Colon (tissue), 2 donors: ENCODE results near the gene TGFB2.

ENCODE experiments used
- FAIRE-seq: peaks from 2 replicates; lab custom pipeline; 2012; peaks lifted over from hg19 to GRCh38; lab: Jason Lieb, UNC
- donor health status: control.
- donor health status: control.

Gene TGFB2

DNA sequence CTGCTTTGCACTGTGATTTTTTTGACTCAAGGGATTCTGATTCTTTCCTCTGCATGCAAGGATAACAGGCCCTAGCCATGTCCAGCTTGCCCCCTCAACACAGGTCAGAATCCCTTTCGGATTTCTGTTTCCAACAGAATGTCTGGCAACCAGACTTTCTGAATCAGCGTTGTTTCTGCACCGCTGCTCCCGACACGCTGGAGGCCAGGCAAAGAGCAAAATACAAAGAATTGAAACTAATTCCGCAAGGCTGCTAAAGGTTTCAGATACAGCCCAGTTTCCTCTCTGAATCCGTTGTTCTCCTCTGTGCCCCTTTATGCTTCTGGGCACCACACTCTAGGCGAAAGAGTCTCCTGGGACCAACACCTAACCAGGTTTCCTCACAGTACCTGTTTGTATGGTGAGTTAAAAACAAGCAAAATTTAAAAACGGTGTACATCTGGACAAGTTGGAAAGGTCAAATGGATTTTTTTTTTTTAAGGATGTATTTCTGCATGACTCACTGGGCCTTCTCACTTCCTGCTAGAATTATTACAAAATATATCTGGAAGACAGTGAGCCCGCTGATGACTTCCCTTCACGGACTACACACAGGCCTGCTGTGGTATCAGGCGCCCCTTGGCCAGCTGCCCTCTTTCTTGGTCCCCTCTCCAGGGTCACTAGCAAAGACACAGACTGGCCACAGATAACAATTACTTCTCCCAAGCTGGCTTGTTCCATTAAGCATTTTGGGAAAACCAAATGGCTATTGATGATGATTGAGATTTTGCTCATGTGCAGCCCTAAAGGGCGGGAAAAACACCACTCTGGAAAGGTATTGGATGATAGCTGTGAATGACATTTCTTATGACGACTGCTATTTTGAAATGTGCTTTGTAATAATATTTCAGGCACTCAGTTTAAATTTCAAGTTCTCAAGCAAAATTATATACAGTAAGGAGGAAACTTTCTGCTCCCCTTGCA, 118.3 kb downstream of the TGFB2 start:
- no peak for FAIRE-seq

DNA sequence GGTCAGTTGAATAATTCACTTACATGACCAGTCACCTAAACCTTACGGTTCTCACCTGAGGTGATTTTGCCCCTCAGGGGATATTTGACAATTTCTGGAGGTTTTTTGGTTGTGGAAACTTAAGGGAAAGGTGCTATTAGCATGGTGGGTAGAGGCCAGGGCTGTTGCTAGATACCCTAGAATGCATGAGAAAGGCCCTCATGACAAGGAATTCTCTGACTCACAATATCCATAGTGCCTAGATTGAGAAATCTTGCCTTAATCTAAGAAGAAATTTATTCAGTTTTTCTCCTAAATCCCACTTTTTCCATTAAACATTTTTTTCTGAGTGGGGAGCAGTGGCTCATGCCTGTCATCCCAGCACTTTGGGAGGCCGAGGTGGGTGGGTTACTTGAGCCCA, 119.7 kb downstream of the TGFB2 start:
- FAIRE-seq = no peak

DNA sequence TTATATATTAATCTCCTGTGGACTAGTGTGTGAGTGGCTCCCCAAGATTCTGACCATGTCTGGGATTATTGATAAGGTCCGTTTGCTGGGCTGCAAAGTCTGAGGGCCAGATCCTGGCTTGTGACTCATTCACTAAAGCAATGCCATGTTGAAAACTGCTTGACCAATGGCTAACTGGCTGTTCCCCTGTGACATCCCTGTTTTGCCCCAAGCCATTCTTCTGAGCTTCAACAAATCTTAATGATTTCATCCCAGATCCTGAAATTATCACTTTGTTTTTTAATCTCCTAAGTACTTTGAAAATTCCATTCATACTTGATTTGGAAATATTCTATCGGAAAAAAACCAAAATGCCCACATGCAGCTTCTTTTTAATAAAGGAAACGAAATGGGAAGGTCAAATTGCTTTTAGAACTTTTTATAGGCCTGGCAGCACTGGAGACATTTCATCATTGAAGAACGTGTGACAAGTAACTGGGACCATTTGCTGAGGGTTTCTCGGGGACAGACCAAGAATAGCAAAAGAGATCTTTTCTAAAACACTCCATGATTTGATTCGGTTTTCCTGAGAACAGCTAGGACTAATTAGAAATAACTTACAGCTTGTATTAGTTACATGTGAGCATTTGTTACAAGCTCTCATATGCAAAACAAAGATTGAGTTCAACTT, 121.3 kb downstream of the TGFB2 start:
- FAIRE-seq = no peak

DNA sequence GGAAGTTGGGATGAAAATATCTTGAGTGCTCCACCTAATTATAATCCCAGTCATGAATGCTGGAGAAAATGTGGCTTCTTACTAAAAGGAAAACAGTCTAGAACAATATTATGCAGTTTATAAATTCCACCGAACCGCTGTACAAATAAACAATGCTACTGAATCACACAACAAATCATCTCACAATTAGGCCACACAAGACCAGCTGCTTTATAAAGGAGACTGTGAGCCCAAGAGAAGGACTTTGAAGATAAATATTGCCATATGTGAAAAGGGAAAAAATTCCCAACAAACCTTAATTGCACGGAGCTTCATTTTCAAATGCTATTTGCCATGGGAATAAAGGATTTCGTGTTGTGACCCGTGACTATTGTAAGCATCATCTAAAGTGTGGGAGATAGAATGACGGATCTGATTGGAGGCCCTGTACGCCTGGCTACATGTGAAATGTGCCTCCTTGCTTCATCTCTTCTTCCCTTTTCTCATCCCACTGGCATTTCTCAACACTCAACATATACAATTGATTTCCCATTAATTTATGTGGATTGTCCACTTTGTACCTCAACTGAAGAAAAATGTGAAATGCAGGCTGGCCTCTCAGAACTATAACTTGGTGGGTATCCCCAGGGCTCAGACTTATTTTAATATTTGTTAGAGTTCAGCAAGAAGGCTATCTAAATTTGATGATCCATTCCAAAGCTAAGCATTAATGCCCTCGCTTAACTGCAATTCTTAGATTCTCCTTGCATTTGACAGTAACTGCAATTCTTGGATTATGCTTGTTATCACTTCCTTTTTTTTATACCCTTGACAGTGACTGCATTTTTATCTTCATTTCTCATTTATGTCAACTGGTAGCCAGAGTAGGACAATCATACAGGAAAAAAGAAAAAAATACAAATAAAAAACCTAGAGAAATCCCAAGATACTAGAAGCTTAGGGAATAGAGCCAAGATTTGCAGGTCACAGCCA, 122.3 kb downstream of the TGFB2 start:
- FAIRE-seq = no peak

DNA sequence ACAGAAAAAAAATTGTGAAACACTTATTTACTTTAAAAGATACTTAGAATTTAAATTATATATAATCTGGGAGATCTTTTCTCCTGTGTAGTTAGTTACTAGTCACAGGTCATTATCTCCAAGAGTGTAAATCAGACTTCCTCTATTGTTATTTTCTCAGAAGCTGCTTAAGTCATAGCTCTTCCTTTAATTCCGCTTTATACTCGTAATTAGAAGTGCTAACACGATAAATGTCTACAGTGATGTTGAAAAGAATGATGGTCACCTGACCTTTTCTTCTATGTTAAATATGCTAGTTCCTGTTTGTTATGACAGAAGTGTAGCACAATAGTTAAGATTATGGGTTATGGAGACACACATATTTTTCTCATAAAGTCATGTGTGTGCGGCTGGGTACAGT, 123.6 kb downstream of the TGFB2 start:
- no peak for FAIRE-seq

DNA sequence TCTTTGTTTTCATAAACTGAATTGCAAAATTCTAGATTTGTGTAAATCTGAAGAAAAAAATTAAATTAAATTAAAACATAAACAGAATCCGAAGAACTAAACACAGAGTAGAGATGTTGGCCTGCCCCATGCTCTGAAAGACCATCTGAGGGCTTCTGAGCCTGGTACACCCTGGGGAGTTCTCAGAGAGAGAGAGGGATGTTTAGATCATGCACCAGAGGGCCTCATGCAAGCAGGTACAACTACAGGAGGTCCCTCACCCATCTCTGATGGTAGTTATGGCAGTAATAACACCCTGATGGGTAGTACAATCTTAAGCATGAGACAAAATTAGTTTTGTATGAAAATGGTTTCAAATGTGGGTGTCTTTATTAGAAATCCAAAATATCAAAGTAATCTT, 127.7 kb downstream of the TGFB2 start:
- no peak for FAIRE-seq

DNA sequence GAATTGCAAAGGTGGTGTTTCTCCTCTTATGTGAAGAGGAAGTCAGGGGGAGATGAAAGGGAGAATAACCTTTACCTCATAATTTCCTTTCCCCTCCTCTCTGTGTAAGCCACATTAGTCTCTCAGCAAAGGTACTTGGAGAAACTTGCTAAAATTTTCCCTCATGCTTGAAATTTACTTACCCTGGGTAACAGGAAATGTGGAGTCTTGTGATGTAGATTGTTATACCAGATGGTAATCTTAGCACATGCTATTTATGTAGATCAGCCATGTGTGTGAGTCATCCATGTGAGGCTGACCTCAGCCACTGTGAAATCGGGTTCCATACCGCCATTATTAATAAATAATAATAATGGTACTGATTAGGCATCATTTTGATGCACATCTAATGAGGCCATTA, 128.4 kb downstream of the TGFB2 start:
- FAIRE-seq = no peak

DNA sequence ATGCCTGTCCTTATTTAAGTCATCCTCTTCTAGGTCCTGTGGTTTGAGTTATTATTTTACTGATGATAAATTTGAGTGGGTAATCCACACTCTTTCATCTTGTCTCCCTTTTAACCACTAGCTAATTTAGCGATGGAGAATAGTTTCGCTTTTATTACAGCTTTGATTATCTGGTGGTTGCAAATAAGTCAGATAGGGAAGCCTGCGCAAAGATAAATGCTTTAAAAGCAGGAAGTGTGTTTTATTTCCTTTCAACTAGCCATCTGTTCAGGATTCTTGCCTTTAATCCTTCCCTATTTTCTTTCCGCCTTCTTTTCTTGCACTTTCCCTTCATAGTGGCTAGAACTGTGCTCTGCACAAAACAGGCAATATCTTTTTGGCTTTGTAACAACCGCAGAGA, 129.0 kb downstream of the TGFB2 start:
- FAIRE-seq = no peak

DNA sequence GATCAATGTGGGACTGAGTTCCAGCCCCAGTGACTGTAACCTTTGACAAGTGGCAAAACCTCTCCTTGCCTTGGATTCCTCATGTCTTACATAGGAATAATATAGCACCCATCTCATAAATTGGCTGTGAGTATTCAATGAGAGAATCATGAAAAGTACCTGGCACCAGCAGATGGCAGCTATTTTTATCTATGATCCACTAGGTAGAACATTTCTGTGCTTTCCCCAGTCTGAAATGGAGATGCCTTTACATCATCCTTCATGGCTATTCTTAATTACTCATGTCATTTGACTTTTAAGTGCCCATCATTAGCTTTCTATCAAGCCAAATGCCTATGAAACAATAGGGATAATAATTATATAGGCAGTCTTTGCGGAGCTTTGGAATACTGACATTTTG, 130.1 kb downstream of the TGFB2 start:
- no peak for FAIRE-seq

DNA sequence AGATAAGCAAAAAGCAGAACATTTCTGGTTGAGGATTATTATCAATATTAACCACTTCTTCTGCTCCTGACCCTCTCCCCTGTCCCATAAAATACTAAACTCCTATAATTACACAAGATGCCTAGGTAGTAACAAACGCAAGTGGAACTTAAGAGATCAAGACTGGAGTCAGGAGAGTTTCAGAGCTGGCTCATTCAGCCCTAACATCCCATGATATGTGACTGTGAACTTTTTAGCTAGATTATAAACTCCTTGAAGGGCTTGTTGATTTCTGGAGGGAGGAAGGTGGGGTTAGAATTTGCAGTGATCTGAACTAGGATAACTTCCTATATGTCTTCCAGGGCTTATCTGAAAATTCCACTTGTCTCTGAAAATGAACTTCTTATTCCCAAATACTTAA, 130.6 kb downstream of the TGFB2 start:
- FAIRE-seq = no peak

DNA sequence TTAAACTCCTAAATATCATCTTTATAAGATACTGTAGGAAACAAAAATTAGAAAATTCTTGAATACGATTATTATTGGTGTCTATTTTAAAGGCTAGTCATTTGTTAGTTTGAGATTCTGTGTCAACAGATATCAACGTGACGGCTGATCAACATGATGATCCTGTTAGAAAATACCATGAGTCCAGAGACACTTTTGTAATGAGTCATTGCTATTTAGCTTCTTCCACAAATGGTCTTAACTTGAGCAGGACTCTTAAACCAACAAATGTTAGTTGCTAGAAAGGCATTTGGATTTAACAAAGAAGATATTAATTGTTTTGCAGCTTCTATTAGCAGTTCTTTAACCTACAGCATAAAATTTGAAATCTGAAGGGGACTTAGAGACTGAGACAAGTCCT, 131.2 kb downstream of the TGFB2 start:
- no peak for FAIRE-seq

DNA sequence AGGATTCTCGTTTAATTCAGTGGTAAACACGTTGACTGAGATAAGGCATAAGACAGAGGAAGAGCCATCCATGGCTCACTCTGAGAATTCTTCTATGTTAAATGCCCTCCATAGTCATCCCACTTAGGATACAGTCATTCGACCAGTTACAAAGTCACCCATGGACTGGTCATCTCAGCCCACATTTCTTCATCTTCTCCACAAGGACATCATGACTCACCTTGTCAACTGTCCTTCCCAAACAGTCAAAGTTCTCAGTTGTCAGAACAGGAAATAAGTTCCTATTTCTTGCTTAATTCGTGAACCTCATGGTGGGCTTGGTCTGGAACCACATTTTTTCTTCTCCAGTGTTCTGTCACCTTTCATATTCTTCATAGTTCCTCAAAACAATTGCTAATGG, 133.2 kb downstream of the TGFB2 start:
- FAIRE-seq = no peak

DNA sequence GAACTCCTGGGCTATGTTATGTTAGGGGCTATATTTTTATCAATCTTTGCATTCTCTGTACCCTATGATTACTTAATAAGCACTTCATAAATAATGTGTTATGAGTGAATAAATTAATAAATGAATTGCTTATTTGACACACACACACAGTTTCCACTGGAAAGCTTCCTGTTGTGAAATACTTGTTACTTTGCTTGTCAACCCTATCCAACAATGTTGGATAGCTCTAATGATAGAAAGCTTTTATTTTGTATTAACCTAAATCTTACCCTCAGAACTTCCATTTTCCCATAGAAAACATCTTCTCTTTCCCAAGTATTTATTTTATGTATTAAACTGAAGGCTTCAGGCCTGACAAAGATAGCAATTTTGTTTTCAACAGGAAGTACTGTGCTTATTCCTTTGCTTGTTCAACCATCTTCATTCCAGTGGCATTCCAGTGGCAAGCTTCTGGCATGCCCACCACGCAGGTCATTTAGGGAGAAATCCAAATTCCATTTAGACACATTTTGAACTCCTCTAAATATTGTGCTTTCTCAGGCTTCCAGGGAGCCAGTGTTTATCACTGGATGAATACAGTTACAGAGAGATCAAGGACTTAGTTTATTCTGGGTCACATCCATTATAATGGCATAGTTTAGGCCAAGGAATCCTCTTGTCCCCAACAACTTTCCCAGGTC, 134.4 kb downstream of the TGFB2 start:
- FAIRE-seq = no peak

DNA sequence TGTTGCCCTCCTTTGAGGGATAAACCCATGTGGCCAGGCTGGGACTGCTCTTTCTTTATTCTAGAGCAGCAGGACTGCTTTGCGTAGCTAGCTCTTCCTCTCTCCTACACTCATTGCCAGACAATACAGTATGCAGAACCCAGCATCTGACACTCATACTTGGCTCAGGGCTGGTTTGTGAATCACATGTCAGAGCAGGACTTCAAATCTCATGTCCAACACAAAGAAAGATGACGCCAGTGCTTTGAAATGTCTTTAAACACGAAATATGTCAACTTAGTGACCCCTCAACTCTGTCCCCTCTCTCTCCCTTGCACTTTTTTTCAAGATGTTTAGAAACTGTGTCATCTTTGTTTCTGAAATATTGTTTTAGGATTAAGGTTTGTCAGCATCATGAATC, 135.0 kb downstream of the TGFB2 start:
- no peak for FAIRE-seq

DNA sequence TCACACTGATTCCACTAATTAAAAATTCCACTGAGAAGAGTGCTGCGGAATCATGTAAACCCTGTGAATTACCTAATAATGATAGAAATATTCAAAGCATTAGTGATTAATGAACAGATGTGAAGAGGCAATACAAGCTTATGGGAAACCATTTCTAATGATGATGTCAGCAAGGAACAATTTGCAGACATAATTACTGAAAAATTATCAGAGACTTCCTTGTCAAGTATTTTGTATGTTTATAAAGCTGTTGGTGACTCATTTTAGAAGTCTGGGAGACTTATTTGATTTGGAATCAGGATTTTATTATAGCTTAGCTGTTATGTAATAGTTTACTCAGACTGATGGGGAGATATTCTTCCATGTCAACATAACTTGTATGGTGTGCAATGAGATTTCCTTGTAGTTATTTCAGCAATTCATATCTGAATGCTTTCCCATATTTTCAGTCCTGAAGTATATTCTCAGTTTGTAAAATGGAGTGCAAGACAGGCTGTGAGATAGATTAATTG, 135.5 kb downstream of the TGFB2 start:
- FAIRE-seq = no peak

DNA sequence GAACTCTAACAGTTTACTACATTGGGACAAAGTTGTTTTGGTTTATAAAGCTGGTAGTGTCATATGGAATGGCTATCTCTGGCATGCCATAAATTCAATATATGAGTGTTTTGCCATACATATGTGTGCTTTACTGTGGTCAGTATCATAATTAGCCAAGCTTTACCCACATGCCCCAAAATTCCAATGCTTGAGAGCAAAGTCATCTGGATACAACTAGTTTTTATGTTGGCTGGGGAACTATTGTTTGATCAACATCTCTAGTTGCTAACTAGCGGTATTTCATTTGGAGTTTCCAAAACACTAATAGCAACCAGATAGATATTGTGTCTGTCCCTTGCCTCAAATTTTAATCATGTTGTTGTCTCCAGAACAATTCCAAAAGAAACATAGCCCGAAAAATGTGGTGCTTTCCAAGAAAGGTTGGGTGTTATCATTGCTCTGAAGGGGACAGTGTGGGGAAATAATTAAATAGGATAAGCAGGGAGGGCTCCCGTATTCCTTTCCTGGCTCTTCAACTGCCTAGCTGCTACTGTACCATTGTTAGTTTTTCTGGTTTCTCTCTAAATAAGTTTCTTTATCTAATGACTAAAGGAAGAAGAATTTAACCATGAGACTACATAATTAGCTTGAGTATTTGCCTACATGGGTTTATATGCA, 136.1 kb downstream of the TGFB2 start:
- no peak for FAIRE-seq

DNA sequence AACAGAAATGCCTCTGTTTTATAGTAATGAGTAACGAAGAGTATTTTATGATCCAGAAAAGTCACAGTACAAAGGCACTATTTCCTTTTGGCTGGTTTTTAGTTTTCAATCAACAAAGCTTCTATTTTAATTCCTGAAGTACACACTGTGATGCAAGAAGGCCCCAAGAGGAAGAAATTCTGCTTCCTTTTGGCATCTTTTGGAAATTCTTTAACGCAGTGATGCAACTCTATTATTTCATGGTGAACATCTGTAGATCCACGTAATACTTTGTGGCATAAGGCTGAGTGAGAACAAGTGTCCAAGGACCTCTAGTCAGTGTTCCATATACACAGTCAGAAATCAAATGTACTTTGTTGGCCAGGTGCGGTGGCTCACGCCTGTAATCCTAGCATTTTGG, 137.5 kb downstream of the TGFB2 start:
- FAIRE-seq = no peak

DNA sequence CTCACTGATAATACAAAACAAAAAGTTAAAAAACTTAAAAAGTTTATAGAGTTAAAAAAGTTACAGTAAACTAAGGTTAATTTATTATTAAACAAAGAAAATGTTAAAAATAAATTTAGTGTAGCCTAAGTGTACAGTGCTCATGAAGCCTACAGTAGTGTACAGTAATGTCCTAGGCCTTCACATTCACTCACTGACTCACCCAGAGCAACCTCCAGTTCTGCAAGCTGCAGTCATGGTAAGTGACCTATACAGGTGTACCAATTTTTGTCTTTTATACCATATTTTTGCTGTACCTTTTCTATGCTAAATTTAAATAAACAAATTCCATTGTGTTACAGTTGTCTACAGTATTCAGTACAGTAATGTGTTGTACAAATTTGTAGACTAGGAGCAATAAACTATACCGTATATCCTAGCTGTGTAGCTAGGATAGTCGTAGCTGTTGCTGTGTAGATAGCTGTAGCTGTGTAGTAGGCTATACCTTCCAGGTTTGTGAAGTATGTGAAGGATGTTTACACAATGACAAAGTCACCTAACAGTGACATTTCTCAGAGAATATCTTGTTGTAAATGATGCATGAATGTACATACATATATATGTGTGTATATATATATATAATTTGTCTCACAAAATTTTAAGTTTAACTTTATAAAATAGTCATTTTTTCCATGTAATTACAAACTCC, 140.2 kb downstream of the TGFB2 start:
- FAIRE-seq = no peak

DNA sequence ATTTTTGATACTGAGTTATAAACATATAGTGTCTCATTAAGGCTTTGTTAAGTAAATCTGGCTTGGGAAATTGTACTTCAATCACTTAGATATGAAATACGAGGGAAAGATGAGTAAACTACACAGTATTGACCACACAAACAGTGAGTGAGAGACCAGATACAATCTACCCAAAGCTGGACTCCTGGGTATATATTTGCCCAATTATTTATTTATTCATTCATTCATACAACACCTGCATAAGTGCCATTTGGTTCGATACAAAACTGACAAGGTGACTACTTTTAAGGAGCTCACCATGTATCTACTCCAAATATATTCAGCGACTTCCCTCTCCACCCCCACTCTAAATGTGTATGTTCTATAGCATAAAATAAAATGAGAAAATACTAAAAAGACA, 143.4 kb downstream of the TGFB2 start:
- no peak for FAIRE-seq

DNA sequence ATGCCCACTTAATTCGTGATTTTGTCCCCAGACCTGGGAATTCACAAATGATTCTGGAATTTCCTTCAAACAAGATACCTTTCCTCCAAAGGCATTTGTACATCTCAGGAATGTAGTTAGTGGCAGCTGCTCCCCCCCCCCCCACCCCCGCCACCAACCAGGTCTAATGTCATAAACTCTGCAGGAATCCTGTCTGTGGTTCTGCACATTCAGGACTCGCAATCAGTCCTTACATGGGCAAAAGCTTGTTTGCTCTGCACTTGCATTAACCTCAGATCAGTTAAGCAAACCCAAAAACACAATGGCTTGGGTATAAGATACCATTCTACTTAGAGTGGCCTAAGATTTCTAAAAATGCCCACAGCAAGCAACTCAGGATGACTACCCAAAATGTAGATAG, 143.8 kb downstream of the TGFB2 start:
- no peak for FAIRE-seq
